Erythroblast (primary cell): ENCODE results near the gene FNBP1.

Experiments used
- GATA1 ChIP-seq: IDR thresholded peaks from 2 replicates; pipeline ENCODE4 v1.6.1; 2011; ENCODE audit warnings: low read depth, mild to moderate bottlenecking, control low read depth, low read length, moderate library complexity
- POLR2A ChIP-seq: IDR thresholded peaks from 2 replicates; pipeline ENCODE4 v1.6.1; 2011; ENCODE audit warnings: mild to moderate bottlenecking, low read length

DNA sequence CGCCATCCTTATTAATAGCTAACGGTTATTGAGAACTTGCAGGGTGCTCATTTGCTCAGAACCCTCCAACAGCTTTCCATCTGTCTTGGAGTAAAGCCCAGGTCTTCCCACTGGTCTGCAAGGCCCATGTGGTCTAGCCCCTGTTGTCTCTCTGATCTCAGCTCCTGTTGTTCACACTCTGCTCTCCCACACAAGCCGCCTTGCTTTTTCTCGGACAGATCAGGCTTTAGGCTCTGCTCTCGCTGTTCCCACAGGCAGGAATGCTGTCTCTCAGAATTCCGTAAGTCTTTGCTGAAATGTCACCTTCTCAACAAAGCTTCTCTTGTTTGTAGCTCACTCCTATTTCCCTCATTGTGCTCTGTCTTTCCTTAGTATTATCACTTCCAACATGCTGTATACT, 45.1 kb upstream of the FNBP1 start:
- no peak for TF ChIP-seq POLR2A
- no peak for TF ChIP-seq GATA1
